Skin epidermis (tissue), 12 donors: ENCODE data around the gene PRG2.

Experiments
- H3K27ac ChIP-seq, 21 experiments: fragments of 200-600 bp; sonication (generic) in 11 of 21; one replicate each; pipeline ENCODE4 v1.5.0; 2020; ENCODE audit warnings: mild to moderate bottlenecking in 3 of 21, inconsistent platforms in 2 of 21, moderate library complexity in 2 of 21
- H3K4me3 ChIP-seq, 7 experiments: fragments of 200-600 bp; sonication (generic) in 2 of 7; one replicate each; pipeline ENCODE4 v1.5.0; 2020; ENCODE audit warnings: inconsistent platforms in 2 of 7, mild to moderate bottlenecking in 2 of 7, moderate library complexity in 1 of 7

The PRG2 gene

DNA sequence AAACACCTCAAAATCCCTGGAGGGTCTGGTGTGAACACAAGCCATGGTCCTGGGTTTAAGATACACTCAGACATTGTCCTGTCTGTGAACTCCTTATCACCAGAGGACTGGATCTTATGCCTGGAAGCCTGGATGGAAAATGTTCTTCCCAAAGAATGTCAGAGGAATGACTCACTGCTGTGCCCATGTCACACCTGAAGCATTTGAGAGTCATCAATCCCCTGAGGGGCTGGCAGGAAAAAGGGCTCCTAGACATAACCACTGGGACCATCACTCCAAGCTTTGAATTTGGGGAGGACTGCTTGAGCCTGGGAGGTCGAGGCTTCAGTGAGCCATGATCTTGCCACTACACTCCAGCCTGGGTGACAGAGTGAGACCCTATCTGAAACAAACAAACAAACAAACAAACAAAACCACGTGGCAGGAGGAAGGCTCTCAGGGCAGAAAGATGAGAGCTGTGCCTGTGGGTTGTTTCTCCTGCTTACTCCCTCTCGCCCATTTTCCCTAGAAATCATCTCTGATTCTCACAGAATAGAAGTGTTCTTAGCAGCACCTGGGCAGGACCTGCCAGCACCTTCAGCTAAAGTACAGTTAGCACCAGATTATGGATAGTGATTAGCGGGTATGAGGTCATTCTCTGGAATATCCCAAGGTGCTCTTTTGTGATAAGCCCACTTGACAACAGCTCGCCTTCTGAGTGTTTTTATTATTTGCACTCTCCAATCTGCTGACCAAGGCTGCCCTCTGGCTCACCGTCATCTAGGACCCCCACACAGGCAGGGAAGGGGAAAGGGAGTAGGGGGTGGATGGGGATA, 11.9 kb upstream of the PRG2 start:
- H3K27ac ChIP-seq = no peak overlapping the region
- no peak overlapping the region for H3K4me3 ChIP-seq

DNA sequence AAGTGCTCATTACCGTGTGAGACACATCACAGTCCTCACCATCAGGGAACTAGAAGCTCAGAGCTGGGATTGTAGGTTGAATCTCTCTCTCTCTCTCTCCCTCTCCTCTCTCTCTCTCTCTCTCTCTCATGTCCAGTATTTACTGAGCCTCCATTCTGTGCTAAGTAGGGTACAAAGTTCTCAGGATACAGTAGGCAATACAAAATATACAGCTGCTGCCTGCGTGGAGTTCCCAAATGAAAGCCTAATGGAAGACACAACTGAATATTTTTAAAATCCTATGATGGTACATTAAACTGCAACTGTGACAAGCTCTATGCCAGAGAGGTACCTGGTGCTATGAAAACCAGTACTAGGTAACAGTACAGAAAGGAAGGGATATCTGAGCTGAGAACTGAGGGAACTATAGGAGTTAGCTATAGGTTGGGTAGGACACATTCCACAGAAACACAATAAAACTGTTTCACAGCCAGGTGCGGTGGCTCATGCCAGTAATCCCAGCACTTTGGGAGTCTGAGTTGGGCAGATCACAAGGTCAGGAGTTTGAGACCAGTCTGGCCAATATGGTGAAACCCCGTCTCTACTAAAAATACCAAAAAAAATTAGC, 9.6 kb upstream of the PRG2 start:
- no peak overlapping the region for H3K4me3 ChIP-seq
- H3K27ac ChIP-seq = no peak overlapping the region

DNA sequence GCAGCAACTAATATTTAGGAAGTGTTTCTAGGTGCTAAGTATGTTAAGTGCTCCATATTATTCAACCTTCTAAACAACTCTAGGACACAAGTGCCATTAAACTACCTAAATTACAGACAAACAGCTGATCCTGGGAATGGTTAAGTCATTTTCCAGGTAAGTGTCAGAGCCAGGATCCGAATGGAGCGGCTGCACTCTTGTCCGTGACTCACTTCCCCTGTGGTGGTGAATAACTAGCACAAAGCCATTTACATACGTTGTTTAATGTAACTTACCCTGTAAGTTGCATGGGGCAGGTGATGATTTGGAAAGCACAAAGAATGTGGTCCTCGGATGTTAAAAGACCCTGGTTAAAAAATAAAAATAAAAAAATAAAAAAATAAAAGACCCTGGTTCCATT, 8.8 kb upstream of the PRG2 start:
- Histone ChIP-seq H3K27ac (no peak overlapping the region), H3K4me3 (no peak overlapping the region)

DNA sequence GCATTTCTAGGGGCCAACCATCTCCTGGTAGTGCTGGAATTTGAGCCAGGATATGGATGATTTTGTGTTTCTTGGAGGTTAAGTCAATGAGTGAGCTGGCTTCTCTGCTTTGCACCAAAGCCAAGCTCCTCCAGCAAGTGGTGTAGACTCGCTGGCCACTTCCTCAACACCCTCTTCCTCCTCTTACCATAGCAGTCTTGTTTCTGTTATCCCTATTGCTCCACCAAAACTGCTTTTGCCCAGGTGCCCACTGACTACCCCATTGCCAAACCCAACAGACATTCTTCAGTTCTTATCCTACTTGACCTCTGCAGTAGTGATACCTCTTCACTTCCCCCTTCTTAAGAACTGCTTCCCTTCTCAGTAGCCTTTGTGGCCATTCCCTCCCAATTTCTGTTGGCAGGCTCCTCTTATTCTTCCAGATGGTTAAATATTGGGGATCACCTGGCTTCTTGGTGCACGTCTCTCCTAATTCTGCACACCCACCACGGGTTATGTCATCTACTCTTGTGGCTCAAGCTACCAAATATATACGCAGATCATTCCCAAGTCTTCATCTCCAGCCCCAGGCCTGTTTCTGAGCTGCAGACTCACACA, 7.0 kb upstream of the PRG2 start:
- H3K27ac ChIP-seq = no peak overlapping the region
- H3K4me3 ChIP-seq = no peak overlapping the region

DNA sequence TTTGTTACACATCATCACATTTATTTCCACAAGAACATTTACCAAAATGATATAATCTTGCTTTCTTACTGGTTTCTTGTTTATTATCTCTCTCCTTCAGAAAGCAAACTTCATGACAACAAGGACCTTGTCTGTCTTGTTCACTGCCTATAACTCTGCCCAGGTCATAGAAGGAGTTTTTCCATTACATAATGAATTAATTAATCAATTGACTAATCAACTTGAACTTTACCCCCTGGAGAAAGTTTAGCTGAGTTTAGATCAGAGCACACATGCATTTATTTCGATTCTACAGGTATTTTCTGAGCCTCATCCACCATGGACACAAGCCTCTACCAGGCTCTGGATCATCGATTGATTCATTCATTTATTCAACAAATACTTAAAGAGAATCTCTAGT, 6.3 kb upstream of the PRG2 start:
- no peak overlapping the region for H3K4me3 ChIP-seq
- H3K27ac ChIP-seq = no peak overlapping the region

DNA sequence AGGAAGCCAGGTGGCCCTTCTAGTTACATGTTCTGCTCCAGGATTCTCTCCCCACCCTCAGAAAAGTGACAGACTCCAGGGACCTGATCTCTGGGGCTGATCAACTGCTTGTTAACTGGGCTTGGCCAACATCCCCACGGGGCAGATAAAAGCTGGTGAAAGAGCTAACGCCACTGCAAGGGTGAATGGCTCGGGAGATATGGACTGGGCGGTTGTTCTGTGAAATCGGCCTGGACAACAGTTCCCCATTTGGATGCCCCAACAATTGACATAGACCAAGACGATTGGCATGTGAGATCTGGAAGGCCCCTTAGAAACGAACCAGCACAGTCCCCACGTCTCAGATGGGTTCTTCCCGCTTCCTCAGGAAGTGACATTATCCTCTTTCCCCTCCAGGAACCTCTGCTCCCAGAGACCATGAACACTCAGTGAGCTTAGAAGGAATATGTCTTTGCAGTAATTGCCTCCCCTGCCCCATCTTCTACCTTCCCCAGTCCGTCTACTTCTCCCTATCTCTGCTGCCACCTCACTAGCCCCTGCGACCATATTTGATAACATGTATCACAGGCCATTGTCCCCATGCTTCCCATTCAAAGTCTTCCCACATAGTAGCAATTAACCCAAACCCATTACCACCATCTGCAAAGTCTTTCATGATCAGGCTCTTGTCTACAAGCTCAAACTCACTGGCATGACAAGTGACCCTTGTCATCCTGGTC, 5.6 kb upstream of the PRG2 start:
- no peak overlapping the region for H3K27ac ChIP-seq
- no peak overlapping the region for H3K4me3 ChIP-seq

DNA sequence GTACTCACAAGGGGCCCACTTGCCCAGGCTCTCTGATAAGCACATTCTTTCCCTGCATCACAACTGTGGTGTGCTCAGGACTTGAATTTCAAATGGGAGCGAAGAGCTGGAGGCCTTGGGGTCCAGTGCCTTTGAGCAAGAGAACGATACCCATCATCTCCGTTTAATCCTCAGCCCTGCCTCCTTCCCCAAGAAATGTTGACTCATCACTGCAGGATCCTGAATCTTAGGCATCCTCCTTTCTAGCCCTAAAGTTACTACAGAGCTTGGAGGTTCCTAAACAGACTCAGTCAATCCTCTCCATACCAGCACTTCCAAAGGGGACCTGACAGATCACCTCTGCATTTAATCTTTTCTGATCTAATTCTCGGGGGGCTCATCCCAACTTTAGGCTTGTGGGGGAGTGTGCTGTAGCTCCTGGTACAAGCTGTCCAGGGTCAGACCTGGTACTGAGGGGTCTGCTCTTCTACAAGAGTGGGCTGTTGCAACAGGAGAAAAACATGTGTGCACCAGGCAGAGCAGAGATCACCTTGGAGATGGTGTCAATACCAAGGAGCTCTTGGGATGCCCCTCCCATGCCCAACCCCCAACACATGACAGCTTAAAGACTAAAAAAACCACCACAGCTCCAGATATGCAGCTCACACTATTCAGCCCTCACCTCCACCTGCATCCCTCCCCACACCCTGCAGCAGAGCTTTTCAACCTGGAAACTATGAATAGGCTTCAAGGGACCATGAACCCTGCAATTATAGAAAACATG, 3.9 kb upstream of the PRG2 start:
- H3K27ac ChIP-seq = no peak overlapping the region
- no peak overlapping the region for H3K4me3 ChIP-seq

DNA sequence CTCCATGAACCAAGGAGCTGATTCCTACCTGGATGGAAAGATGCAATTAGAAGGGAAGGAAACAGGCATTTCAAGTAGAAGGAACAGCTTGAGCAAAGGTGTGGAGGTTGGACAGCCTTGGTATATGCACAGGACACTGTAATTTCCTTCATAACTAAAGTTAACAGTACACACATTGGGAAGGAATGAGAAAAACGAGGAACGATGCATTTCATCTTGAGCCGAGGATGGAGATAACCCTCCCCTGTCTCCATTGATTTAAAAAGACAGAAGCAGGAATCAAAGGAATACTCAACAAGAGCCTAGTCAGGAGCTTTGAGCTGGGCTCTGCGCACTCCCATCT, 2.3 kb upstream of the PRG2 start:
- H3K4me3 ChIP-seq = no peak overlapping the region
- H3K27ac ChIP-seq = no peak overlapping the region

DNA sequence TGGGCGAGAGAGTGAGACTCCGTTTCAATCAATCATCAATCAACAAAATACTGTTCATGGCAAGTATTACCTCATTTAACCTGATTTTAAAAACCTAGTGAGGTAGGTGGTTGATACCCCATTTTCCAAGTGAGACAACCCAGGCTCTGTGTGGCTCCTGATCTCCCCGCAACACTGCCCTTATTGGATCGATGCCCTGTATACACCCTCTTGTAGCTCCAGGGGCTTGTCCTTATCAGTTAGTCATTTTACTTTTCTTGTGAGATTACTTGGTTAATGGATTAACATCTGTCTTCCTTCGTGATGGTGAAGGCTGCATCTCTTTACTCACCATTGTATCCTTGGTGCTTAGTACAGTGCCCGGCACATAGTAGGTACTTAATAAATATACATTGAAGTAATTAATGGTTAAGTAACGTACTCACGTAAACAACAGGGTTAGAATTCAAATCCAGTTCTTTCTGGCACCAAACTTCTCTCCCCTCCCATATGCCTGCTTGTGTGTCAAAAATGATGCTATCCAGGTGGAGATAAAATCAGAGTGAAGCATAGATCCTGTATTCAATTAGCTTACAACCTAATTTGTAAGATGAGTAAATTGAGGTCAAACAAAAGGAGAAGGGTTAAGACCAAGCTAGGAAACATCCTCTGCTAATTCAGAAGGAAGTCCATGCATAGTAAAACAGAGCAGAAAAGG, 1.8 kb upstream of the PRG2 start:
- no peak overlapping the region for H3K4me3 ChIP-seq

DNA sequence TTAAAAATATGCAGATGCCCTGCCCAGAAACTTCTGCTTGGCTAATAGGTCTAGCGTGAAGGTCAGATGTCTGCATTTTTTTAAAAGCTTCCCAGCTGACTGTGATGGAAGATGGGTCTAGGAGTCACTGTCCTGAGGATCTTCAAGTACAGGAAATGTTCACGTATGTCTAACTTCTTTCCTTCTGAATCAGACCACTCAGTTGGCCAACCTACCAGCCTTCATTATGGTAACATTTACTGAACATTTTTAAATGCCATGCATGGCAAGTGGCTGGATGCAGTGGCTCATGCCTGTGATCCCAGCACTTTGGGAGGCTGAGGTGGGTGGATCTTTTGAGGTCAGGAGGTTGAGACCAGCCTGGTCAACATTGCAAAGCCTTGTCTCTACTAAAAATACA, 1.1 kb upstream of the PRG2 start:
- Histone ChIP-seq H3K27ac (no peak overlapping the region), H3K4me3 (no peak overlapping the region)

More for the DNA sequence above, 1.8 kb upstream of the PRG2 start:
- no peak overlapping the region for H3K27ac ChIP-seq

DNA sequence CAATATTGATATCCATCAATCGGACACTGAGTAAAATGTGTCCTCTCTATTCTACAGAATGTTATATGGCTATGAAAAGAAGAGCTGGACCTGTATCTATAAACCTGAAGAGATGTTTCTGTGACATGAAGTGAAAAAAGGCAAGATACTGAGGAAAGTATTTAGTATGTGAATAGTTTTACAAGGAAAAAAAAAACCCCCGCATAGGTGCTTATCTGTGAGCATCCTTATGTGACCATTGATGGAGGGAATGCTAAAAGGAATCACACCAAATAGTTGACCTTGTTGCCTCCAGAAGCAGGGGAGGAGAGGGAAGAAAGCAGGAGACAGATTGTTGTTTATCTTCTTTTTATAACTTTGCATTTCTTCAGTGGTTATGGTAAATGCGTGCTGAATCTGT, 661 bp upstream of the PRG2 start:
- no peak overlapping the region for H3K4me3 ChIP-seq
- no peak overlapping the region for H3K27ac ChIP-seq

DNA sequence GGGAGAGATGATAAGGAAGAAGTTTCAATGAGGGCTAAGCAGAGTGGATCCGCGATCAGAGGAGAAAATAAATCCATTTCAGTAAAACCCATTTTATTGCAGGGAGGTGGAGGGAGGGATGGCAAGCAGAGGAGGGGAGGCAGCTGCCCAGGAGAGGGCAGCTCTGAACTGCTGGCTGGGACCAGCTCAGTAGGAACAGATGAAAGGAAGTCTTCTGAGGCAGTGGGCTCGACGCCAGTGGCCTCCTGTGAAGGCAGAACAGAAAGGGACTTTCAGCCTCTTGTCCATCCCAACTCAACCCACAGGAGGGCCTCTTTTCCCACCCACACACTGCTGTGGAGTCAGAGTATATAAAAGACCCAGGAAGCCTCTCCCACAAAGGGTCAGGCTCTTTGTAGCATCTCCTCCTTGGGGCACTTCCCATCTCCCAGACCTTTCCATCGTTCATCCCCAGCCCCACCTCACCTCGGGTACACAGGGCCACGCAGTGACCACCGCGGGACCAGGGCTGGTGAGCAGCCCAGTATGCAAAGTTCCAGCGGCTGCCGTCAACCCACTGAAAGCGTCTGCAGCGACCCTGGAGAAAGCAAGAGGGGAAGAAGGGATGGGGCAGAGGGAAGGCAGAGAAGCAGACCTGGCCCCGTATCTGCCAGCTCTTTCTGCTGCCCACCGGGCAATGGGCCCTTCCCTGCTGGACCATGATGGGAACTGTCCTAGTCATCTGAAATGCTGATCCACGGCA, 3.0 kb downstream of the PRG2 start:
- H3K27ac ChIP-seq = no peak overlapping the region
- H3K4me3 ChIP-seq = no peak overlapping the region

DNA sequence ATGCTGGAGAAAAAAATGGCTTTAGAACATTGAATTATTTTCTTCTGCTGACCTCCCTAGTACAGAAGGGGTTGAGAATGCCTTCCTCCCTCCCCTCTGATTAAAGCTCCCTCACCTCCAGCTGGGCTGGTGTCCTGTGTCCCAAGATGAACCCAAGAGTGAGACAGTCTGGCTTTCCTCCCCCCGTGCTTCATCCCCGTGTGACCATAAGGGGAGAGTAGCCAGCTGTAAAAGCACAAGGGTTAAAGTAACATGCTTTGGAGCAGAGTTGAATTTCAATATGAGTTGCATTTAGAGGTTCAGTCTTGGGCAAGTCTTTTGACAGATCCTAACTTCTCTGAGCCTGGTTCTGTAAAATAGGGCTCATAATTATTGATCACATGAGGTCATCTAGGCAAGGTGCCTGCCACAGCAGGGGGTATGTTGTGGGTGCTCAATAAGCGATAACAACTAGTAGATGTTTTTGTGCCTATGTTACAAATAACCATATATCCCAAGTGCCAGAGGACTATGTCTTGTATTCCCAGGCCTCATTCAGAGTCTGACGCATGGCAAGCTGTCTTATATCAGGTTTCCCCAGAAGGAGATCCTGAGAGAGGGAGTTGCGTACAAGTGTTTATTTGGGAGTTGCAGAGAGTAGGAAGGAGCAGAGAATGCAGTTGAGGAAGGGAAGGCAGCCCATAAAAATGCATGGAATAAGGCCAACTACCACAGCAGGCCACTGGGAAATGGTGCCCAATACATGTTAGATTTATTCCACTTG, 4.1 kb downstream of the PRG2 start:
- Histone ChIP-seq H3K27ac (no peak overlapping the region), H3K4me3 (no peak overlapping the region)

DNA sequence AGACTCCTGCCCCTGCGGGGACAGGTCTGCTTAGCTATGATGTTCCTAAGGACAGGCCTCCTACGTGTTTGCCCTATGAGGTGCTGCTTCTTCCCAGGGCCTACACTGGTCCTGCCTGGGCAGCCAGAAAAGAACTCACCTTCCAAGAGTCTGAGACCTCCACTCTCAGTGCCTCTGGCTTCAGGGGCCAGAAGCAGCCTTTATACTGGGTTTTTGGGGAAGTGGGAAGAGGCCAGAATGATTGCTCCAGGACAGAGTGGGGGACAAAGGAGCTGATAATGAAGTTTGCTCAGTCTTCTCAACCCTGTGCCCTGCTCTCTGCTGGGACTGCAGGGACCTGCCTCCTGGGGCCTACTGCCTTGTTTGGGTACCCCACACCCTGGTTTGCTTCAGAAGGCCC, 9.5 kb downstream of the PRG2 start, which contains the start of gene PRG3:
PRG3 (minus strand) TSS at position 176 of the 400 bp plus-strand sequence. CDS start 442 bp downstream, outside the sequence.
- no peak within 1 kb of the TSS for H3K4me3 ChIP-seq
- H3K27ac ChIP-seq = no peak within 1 kb of the TSS

DNA sequence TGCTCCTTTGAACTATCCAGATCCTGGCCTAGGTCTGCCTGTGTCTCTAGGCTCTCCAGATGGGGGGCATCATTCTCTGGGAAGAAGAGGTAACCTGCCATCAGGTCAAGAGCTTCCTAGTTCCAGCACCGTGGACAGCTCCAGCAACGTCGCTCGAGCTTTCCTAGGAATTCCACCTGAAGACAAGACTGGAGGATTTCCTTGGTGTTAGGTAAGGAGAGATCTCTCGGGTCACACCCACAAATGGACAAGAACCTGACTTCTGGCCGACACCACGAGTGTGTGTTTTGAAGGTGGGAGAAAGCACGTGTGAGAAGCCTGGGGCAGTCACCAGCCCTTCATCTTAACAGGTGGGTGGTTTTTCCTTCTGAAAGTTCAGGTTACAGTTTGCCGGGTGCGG, 10.7 kb downstream of the PRG2 start:
- no peak overlapping the region for H3K4me3 ChIP-seq
- no peak overlapping the region for H3K27ac ChIP-seq

DNA sequence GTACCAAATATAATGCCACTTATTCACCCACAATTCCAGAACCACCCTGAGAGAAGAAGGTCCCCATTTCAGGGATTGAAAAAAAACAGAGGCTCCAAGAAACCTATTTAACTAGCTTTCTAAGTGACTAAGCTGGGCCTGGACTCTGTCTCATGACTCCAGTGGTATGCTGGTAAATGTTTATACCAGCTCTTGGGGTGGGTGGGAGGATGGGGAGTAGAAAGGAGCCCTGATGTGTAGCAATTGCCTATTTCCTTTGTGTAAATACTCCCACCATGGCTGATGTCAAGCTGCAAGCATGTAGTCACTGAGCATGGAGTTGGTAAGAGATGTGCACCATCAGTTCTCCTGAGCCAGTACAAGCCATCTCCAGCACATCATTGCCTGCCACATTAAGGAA, 12.3 kb downstream of the PRG2 start:
- Histone ChIP-seq H3K4me3 (no peak overlapping the region), H3K27ac (no peak overlapping the region)

DNA sequence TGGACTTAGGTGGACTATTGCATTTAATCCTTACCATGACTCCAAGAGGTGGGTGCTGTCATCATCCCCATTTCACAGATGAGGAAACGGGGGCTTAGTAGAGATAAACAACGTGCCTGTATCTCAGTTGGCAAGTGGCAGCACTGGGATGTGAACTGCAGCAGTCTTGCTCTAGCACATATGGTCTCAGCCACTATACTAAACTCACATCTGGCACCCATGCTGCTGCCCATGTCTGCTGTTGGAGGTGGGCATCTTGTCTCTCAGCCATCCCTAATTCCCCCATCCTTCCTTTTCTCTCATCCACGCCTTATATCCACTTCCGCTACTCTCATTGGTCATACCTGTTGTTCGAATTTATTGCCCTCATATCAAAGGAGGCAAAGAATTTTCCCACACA, 13.3 kb downstream of the PRG2 start:
- H3K27ac ChIP-seq = no peak overlapping the region
- H3K4me3 ChIP-seq = no peak overlapping the region
